GM04503 (cell line): ENCODE measurements around the gene SHISA5.
"Not testable (repeated sequence)": the region's sequence is repeated elsewhere in the genome, so short reads cannot be mapped to it uniquely, and the experiment has no call there.

Experiments used
- DNase-seq: peaks from one replicate; pipeline ENCODE4 v3.0.0-alpha.2; 2012; ENCODE audit warnings: low read depth

Gene SHISA5

GRCh38 chr3:48504051-48504946 is at the start of gene SHISA5:
SHISA5 (minus strand) TSS chr3:48504174; CDS start chr3:48504094, 80 bp downstream.
- peak; percentile 9 for DNase-seq

- no peak for DNase-seq
Observed at GRCh38 chr3:48553361-48553760, 49.4 kb upstream of the SHISA5 start.

GRCh38 chr3:48552111-48552951 is 48.4 kb upstream of the SHISA5 start:
- DNase-seq, result no peak

- DNase-seq, result not testable (repeated sequence)
Observed at GRCh38 chr3:48551651-48552050, 47.7 kb upstream of the SHISA5 start.

- DNase-seq, result no peak
Observed at GRCh38 chr3:48548729-48549705, 45.0 kb upstream of the SHISA5 start.

GRCh38 chr3:48548126-48548525 is 44.2 kb upstream of the SHISA5 start:
- DNase-seq, result no peak

- no peak for DNase-seq
Observed at GRCh38 chr3:48546203-48546829, 42.3 kb upstream of the SHISA5 start.

GRCh38 chr3:48544141-48544540 is 40.2 kb upstream of the SHISA5 start:
- no peak for DNase-seq

GRCh38 chr3:48543271-48543866 is 39.4 kb upstream of the SHISA5 start:
- DNase-seq, result no peak

GRCh38 chr3:48538451-48538850 is 34.5 kb upstream of the SHISA5 start:
- no peak for DNase-seq

- no peak for DNase-seq
Observed at GRCh38 chr3:48536785-48537184, 32.8 kb upstream of the SHISA5 start.

- DNase-seq, result no peak
Observed at GRCh38 chr3:48536116-48536515, 32.1 kb upstream of the SHISA5 start.

- no peak for DNase-seq
Observed at GRCh38 chr3:48535578-48535977, 31.6 kb upstream of the SHISA5 start.

GRCh38 chr3:48532977-48533337 is 29.0 kb upstream of the SHISA5 start:
- DNase-seq, result no peak

- DNase-seq, result no peak
Observed at GRCh38 chr3:48532271-48532976, 28.4 kb upstream of the SHISA5 start.

- DNase-seq, result not testable (repeated sequence)
Observed at GRCh38 chr3:48530701-48531100, 26.7 kb upstream of the SHISA5 start.

- no peak for DNase-seq
Observed at GRCh38 chr3:48528754-48529153, 24.8 kb upstream of the SHISA5 start.

GRCh38 chr3:48528048-48528447 is 24.1 kb upstream of the SHISA5 start:
- DNase-seq, result no peak

GRCh38 chr3:48524970-48525369 is 21.0 kb upstream of the SHISA5 start:
- no peak for DNase-seq

- no peak for DNase-seq
Observed at GRCh38 chr3:48521635-48522034, 17.7 kb upstream of the SHISA5 start.
